GM21360 (cell line): ENCODE data around the gene CABP4.

Experiments used
- ATAC-seq: cut with Tn5 transposase; IDR thresholded peaks from one replicate; pipeline ENCODE4 v1.9.1; 2021; ENCODE audit warnings: mild to moderate bottlenecking, moderate library complexity; ENCODE audit not compliant: unreplicated experiment

The CABP4 gene

DNA sequence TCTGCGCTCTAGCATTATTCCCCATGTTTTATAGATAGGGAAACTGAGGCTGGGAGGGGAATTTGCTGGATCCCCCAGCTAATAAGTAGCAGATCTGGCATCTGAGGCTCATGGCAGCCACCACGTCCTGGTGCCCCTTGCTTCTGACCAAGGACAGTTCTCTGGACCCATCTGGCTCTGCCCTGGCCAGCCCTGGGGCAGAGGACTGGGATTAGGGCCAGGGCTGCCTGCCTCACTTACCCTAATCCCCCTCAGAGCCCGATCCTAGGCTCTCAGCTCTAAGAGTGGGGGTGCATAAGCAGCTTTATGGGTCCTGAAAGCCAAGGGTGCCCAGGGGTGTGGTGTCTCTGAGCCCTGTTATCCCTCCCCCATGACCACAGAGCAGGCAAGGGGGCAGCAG lies at the start of gene CABP4:
TSS of gene CABP4 (plus strand) at position 301 of the 400 bp plus-strand sequence. CDS start at position 371, 70 bp downstream.
- no peak for ATAC-seq

DNA sequence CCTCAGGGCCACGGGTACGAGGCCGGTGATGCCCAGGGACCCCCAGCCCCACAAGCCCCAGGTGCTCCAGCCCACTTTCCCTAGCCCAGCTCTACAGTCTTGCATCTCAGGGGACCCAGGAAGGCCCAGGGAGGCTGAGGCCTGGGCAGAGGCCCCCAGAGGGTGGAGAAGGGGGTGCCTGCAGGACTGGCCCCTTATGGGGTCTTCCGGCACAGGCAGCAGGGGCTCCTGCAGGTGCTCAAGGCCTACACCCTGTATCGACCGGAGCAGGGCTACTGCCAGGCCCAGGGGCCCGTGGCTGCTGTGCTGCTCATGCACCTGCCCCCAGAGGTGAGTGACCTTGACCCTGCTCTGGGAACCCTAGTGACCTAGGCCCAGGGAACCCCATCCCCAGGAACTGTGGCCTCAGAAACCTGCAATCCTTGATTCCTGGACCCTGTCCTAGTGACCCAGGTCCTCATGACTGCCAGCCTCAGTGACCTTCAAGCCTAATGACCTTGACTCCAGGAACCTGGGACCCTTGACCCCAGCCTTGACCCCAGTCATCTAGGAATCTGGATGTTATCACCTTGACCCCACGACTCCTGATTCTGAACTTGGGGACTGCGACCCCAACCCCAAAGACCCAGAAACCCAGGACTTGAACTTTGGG lies 49.3 kb upstream of the CABP4 start:
- ATAC-seq = no peak

DNA sequence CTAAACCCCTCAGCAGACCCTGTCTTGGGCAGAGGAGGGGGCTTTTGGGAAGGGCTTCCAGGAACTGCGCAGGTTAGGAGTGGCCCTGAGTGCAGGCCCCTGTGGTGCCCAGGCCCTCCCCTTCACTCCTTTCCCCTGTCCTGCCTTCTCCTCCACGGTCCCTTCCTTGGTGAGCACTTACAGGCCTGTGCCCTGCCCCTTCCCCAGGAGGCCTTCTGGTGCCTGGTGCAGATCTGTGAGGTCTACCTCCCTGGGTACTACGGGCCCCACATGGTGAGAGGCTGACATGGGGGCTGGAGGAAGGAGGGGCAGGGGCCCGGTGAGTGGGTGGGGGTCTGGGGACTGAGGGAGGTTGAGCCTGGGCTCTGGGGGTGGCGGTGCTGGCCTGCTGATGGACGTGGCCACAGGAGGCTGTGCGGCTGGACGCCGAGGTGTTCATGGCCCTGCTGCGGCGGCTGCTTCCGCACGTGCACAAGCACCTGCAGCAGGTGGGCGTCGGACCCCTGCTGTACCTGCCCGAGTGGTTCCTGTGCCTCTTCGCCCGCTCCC lies 48.7 kb upstream of the CABP4 start:
- no peak for ATAC-seq

DNA sequence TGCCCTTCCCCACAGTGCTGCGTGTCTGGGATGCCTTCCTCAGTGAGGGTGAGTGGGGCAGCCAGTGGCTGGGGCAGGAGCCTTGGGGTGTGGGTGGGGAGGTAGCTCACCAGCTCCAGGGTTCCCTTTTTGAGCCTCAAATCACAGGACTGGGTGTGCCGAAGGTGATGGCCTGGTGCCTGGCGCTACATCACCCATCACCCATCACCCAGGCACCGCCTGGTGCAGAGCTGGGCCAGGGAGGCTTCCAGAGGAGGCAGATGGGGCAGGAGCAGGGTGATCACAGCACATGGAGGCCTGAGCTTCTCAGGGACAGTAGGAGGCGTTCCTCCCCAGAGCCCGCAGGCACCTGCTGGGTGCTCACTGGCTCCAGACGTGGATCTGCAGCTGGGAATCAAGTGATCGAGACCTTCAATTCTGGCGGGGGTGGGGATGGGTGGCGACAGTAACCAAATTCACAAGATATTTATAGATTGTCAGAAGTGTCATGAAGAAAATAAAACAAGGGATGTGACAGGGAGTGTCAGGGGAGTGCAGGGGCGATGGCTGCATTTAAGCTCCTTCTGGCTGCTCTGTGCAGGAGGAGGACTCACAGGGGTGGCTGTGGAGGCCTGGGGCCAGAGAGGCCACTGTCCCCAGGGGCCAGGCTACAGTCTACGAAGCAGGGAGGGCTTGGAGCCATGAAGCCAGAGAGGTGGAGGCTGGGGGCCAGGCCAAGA lies 48.0 kb upstream of the CABP4 start:
- no peak for ATAC-seq

DNA sequence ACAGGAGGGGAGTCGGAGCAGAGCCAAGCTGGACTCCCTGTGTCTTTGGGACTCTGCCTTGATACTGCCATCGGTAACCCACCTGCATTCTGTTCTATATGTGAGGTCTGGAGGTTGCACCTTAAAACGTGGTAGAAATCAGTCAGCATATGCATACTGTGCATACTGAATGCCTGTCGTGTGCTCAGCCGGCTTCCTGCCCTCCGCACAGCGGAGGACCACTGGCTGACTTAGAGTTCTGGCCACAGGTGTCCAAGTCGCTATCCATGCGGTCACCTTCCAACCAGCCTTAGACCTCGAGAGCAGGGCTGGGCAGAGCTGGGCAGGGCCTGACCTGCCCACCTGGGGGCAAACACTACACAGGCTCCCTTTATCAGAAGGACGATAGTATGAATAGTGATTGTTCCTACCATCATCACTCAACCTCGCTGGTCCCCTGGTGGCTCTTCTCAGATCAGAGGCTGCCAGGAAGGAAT lies 47.4 kb upstream of the CABP4 start:
- no peak for ATAC-seq

DNA sequence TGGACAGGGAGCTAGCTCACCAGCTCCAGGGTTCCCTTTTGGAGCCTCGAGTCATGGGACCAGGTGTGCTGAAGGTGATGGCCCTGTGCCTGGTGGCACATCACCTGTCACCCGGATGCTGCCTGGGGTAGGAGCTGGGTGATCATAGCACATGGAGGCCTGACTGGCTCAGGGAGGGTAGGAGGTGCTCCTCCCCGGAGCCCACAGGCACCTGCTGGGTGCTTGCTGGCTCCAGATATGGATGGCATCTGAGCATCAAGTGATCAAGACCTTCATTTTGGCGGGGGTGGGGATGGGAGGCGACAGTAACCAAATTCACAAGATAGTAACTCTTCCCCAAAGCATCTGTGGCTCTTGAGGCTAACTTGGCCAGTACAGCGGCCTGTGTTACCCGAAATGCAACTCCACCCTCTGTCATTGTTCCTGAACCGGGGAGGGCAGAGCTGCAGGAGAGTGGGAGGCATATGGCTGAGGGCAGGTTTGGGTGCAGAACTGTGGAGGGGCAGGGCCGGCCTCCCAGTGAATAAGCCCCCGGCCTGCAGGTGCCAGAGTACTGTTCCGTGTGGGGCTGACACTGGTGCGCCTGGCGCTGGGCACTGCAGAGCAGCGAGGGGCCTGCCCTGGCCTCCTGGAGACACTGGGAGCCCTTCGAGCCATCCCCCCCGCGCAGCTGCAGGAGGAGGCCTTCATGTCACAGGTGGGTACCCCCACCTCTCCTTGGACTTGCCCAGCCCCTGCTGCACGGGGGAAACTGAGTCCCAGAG lies 46.5 kb upstream of the CABP4 start:
- no peak for ATAC-seq

DNA sequence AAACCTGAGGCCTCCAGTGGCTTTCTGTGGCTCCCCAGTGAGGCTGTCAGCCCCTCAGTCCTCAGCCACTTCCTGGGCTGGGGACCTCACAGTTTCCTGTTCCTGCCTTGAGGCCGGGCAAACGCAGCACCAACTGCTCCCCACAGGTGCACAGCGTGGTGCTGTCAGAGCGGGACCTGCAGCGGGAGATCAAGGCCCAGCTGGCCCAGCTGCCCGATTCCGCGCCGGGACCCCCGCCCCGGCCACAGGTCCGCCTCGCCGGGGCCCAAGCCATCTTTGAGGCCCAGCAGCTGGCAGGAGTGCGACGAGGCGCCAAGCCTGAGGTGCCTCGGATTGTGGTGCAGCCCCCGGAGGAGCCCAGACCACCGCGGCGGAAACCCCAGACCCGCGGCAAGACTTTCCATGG lies 45.9 kb upstream of the CABP4 start:
- ATAC-seq = no peak

DNA sequence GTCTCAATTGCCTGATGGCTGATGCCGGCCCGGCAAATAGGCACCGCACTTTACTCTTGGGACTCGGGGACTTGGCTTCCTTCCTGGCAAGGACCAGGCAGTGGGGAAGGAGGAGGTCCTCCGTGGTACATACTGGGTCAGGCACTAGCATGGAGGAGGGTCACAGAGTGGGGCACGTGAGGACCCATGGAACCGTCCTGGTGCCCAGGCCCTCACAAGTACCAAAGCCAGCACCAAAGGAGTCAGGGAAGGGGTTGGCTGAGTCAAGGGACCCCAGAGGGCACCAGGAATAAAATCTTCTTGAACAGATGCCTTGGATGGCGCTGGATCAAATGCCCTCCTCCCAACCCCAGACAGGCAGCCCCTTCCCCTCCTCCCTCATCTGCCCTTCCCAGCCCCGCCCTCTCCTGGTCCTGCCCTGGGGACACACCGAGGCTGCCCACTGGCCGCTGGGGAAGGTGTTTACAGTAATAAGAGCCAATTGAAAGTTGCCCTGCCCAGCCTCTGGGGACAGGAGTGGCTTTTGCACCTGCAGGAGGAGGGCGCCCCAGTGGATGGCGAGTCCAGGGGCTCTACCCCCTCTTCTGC lies 45.3 kb upstream of the CABP4 start:
- ATAC-seq = no peak

DNA sequence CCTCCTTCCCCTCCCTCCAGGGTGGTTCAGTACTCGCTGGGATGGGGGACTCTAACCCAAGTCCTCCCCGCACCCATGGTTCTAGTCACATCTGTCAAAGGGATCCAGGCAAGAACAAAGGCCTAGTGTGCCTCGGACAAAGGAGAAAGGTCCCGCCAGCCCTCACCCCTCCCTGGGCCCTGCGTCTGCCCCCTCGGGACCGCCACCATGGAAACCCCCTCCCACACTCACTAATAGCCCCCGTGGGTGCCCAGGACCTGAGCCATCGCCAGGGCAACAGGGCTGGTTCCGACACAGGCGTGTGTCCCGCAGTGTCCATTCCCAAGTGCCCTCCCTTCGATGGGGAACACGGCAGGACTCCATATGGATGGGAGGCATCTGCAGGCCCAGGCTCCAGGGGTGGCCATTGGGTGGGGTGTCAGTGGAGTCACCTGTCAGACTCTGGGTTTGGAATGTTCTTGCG lies 44.8 kb upstream of the CABP4 start:
- no peak for ATAC-seq

DNA sequence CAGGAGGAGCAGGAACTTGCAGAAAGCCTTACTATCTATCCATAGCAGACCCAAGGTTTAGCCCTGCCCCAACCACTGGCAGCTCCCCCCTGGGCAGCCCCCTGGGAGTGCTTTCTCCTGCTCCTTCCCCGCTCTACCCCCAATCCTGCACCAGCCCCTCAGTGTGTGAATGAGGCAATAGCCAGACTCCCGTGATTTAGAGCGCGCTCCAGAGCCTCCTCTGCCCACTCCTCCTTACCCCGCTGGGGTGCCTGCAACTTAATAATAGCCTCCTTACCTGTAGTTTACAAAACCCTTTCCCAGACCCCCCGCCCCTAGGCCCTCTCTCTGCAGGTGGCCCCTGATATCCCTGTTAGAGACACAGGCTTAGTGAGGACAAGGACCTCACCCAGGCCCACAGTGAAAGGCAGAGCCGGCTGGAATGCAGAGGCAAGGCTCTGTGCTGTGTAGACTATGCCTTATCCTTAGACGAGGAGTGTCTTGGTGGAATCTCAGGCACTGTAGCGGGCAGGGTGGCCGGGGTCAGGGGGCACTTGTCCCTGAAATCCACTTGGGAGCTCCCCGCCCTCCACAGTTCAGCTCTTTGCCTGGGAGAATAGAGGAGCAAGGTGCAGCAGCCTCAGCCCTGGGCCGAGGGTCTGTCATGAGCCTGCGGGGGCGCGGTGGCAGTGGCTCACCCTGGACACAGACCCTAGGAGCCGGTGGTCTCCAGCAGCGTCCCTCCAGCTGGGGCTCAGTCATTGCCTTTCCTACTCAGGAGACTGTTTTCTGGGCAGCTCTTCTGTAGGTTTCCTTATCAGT lies 44.0 kb upstream of the CABP4 start:
- no peak for ATAC-seq

DNA sequence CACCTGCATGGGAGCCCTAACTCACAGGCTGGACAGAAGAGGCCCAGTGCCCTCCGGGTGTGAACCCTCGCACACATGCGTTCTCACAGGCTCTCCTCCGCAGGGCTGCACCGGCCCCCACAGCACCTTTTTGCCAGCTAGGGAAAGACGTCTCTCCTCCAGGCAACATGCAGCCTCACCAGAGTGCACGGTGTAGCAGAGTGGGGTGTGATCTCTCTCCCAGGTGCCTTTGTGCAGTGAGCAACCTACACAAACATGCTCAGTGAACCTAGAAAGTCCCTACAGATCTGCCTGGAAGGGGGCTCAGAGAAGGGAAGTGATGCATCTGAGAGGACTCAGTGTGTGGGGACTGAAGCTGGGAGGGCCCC lies 43.4 kb upstream of the CABP4 start:
- ATAC-seq = no peak

DNA sequence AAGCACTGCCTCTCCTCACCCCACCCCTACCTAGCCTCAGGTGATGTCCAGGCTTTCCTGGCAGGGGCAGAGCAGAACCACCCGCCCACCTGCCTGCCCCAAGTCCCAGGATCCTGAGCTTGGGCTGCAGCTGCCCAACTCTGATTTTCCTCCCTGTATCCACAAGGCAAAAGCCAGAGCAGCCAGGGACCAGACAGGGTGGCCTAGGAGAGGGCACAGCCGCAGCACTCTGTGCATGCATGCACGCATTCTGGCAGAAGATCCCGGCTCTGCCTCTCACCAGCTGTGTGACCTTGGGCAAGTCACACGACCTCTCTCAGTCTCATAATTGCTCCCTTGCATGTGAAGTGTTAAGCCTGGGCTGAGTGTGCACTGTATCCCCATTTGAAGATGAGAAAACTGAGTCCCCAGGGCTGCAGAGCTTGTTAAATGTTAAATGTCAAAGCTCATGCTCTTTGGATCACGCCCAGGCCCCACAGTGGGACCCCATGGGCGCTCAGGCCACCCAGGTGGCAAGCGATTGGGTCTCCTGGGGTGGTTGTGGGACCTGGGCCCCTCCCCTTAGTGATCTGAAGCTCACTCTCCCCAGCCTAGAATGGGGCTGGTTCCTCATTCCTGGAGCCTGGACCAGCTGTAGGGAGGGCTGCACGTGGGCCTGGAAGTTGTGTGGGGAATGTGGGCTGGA lies 42.5 kb upstream of the CABP4 start:
- ATAC-seq = no peak

DNA sequence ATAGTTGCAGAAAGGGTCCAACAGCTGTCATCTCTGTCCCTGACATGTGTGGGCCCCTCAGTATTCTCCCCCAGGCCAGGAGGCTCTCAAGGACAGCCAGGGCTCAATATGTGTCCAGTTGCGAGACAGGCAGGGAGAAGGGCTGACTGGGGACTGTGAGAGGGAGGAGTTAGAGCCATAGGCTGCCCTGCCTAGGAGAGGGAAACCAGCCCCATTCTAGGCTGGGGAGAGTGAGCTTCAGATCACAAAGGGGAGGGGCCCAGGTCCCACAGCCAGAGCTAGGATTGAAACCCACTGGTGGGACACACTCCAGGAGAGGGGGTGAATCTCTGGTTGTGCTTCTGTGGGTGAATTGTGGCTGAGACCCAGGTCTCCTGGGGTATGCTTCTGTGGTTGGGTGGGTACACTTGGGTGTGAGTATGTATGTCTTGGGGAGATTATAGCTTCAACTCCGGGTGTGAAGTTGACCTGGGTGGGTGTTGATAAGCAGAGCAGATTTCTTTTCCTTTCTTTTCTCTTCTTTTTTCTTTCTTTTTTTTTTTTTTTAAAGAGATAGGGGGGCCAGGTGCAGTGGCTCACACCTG lies 41.8 kb upstream of the CABP4 start:
- ATAC-seq = no peak

DNA sequence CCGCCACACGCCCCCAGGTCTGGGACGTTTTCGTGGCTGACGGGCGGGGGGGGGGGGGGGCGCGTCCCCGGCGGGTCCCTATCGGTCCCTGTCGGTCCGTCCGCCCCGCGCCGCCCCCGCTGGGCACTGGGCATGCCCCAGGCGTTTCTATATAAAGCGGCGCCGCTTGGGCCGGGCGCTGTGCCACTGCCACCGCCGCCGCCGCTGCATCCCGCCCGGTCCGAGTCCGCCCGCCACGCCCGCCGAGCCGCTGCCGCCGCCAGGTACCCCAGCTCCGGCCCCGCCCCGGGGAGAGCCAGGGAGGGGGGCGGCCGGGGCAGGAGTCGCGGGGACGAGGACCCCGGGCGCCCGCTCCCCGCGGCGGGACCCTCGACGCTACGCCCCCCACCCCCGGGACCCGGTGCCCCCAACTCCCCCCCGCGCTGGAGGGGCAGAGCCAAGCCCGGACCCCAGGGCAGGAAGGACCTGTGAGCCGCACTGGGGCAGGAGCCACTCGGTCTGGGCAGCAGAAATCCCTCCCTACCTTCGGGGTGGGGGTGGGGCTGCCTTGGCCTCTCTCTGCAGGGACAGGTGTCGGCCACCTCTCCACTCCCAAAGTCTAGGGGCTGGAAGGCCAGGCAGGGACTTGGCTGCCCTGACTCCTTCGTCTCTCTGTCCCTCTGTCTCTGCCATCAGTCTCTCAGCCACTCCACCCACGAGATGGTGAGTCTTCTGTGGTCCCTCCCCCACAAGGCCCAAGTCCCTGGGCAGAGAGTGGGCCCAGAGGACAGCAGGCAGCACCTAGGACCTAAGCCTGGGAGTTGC lies 39.5 kb upstream of the CABP4 start, which contains the start of gene CARNS1:
TSS of gene CARNS1 (plus strand) at position 178 of the 804 bp plus-strand sequence. CDS start at position 700, 522 bp downstream.
- ATAC-seq = no peak

DNA sequence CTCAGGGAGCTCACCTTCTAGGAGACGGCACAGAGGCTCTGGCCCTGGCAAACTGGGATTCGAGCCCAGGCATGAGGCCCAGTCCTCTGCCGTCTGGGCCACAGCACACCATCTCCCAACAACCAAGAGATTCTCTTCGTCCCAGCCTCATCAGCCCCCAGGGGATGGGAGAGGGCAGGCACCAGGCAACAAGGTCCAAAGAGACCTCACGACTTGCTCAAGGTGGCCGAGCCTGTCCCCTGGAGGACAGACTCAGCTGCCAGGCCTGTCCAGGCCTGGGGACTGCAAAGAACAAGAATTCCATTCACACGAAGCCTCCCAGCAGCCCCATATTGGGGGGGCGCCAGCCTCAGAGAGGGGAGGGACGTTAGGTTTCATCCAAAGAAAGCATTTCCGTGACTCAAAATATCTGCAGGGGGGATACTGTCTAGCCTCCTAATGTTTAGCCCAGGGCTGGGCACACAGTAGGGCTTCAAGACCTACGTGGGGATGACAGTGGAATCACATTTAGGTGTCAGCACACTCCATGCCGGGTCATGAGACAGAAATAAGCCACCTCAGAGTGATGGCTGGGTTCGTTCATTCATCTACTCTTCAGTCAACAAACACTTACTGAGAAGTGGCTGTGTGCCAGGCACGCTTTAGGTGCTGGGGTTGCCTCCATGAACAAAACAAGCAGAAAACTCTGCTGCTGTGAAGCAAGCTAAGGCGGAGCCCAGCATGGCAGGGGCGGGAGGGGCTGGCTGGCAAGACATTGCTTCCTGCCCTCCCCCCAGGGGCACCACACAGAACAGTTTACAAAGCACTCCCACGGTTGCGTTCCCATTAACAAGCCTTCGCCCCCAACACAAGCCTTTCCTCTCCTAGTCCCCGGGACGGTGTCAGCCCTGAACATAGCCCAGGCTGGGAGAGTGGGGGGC lies 38.5 kb upstream of the CABP4 start:
- ATAC-seq = no peak

DNA sequence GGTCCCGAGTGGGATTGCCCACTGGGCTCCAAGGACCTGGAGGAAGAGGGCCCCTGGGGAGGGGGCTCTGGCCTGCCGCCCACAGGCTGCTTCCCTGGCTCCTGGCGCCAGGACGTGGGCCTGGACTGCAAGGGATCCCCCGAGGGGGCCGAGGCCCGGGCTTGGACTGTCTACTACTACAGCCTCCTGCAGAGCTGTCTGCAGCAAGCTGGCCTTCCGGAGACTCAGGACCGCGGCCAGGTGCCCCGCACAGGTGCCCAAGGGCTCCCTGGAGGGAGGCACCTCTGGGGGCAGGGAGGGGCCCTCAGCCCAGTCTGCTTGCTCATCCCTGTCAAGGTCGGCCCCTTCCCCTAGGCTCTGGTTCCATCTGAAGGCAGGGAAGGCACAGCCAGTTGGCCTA lies 37.7 kb upstream of the CABP4 start:
- ATAC-seq = no peak
